ENCODE measurements around the gene GRIN1. TPM values are rescaled to one million over a fixed set of nuclear protein-coding genes. Genes with fewer than 3 reads are reported as not detected.

Gene GRIN1
- total and polyA plus RNA-seq, 2 donors (not counting 1 experiment from before 2014, with no cell fraction given), result 0.04 TPM; not detected in 1

DNA sequence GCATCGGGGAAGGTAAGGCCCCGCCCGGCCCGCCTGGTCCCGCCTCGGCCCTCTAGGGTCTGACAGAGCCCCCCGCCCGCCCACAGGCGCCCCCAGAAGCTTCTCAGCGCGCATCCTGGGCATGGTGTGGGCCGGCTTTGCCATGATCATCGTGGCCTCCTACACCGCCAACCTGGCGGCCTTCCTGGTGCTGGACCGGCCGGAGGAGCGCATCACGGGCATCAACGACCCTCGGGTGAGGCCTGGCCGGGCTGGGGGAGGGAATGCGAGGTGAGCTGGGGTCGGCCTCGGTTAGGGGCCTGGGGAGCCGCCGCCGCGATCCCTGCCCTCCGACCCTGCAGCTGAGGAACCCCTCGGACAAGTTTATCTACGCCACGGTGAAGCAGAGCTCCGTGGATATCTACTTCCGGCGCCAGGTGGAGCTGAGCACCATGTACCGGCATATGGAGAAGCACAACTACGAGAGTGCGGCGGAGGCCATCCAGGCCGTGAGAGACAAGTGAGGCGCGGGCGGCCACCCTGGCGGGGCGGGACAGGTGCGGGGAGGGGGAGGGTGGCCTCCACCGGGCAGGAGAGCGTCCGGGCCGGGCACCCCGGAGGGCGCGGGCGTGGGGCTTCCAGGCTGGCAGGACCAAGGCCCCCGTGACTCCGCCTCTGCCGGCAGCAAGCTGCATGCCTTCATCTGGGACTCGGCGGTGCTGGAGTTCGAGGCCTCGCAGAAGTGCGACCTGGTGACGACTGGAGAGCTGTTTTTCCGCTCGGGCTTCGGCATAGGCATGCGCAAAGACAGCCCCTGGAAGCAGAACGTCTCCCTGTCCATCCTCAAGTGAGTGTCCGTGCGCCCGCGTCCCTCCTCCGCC lies 23.8 kb downstream of the GRIN1 start:
- intact Hi-C loops (cut with micrococcal nuclease), result no loop called here
- POLR2A ChIA-PET, result interaction anchor here (0.6 to 0.7 kb wide), 2 partner anchors 14 to 48 kb away, joined by 3 read pairs; no protein-coding TSS in a partner anchor
- Mint-ChIP-seq H3K27me3 (peaks cover 45% of the 10 kb centered on the region), H3K4me1 (peaks cover 19% of the 10 kb centered on the region), H3K9me3 (ENCODE audit: insufficient read depth) (no peaks in the 10 kb centered on the region), H3K4me3 (peak overlapping the region; percentile 13), H3K27ac (no peak overlapping the region)
- Histone ChIP-seq H3K4me2 (replicated peaks; ENCODE audit: low read depth, low read length, poor library complexity, severe bottlenecking) (peak overlapping the region; percentile 35), H3K4me1 (ENCODE audit: control insufficient read depth in 2 of 2, insufficient read depth in 2 of 2, low read length in 2 of 2) (peaks cover 9 to 31% of the 10 kb centered on the region in 2 donors), H3K27me3 (replicated peaks in 1 of 4; ENCODE audit: control extremely low read depth in 1 of 4, control insufficient read depth in 3 of 4, insufficient read depth in 4 of 4, low read length in 3 of 4) (peaks cover 0 to 82% (median 34%) of the 10 kb centered on the region in 4 experiments), H3K27ac (ENCODE audit: low read length in 2 of 2) (no peak overlapping the region), H3K36me3 (replicated peaks in 1 of 2; ENCODE audit: control extremely low read depth in 1 of 2, control insufficient read depth in 1 of 2, extremely low read depth in 1 of 2, insufficient read depth in 2 of 2, low read length in 1 of 2) (no peaks in the 10 kb centered on the region), H3K9me3 (ENCODE audit: control extremely low read depth in 1 of 3, control insufficient read depth in 2 of 3, insufficient read depth in 1 of 3, low read length in 2 of 3) (peaks cover 0 to 27% (median 0%) of the 10 kb centered on the region in 3 donors), H3K4me3 (ENCODE audit: control extremely low read depth in 1 of 5, extremely low read depth in 1 of 5, insufficient read depth in 1 of 5, low read depth in 2 of 5, low read length in 4 of 5) (no peak overlapping the region), H3K9ac (ENCODE audit: low read length) (no peak overlapping the region), H2AFZ (ENCODE audit: insufficient read depth, low read depth, low read length, poor library complexity, severe bottlenecking) (no peak overlapping the region), H3K79me2 (ENCODE audit: control insufficient read depth, insufficient read depth, low read length) (no peaks in the 10 kb centered on the region), H4K20me1 (ENCODE audit: control insufficient read depth, insufficient read depth, low read length, poor library complexity, severe bottlenecking) (no peaks in the 10 kb centered on the region)
- ATAC-seq (ENCODE audit: low read depth) (no peak), DNase-seq (no peak)
- TF ChIP-seq EZH2 (IDR thresholded peaks at IDR 0.05; ENCODE audit: borderline replicate concordance, insufficient read depth, low read depth, low read length, poor library complexity, severe bottlenecking), result peak; percentile 17
- TF ChIP-seq, protein P1, sequence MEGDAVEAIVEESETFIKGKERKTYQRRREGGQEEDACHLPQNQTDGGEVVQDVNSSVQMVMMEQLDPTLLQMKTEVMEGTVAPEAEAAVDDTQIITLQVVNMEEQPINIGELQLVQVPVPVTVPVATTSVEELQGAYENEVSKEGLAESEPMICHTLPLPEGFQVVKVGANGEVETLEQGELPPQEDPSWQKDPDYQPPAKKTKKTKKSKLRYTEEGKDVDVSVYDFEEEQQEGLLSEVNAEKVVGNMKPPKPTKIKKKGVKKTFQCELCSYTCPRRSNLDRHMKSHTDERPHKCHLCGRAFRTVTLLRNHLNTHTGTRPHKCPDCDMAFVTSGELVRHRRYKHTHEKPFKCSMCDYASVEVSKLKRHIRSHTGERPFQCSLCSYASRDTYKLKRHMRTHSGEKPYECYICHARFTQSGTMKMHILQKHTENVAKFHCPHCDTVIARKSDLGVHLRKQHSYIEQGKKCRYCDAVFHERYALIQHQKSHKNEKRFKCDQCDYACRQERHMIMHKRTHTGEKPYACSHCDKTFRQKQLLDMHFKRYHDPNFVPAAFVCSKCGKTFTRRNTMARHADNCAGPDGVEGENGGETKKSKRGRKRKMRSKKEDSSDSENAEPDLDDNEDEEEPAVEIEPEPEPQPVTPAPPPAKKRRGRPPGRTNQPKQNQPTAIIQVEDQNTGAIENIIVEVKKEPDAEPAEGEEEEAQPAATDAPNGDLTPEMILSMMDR (IDR thresholded peaks at IDR 0.05), result no peak
- WGBS (ENCODE audit: insufficient coverage), result 32% methylated on average over 74 of the region's 74 CpGs
- CTCF ChIA-PET, result no interaction called here

GRCh38 chr9:137163365-137163715 lies 24.4 kb downstream of the GRIN1 start:
- peaks cover 14 to 34% of the 10 kb centered on the region in 2 donors for H3K4me1 ChIP-seq (ENCODE audit: control insufficient read depth in 2 of 2, insufficient read depth in 2 of 2, low read length in 2 of 2)
- H3K27me3 ChIP-seq (replicated peaks in 1 of 4; ENCODE audit: control extremely low read depth in 1 of 4, control insufficient read depth in 3 of 4, insufficient read depth in 4 of 4, low read length in 3 of 4), result peaks cover 0 to 82% (median 30%) of the 10 kb centered on the region in 4 experiments
- ATAC-seq (ENCODE audit: low read depth) (no peak), DNase-seq (no peak)
- no peaks in the 10 kb centered on the region for H3K9me3 Mint-ChIP-seq (ENCODE audit: insufficient read depth)
- POLR2A ChIA-PET, result no interaction called here
- no peak overlapping the region for H3K9ac ChIP-seq (ENCODE audit: low read length)
- H3K27ac ChIP-seq (ENCODE audit: low read length in 2 of 2), result no peak overlapping the region
- H3K4me3 Mint-ChIP-seq, result peak overlapping the region; percentile 16
- peaks cover 39% of the 10 kb centered on the region for H3K27me3 Mint-ChIP-seq
- H3K36me3 ChIP-seq (replicated peaks in 1 of 2; ENCODE audit: control extremely low read depth in 1 of 2, control insufficient read depth in 1 of 2, extremely low read depth in 1 of 2, insufficient read depth in 2 of 2, low read length in 1 of 2), result no peaks in the 10 kb centered on the region
- 61% methylated on average over 25 of the region's 26 CpGs for WGBS (ENCODE audit: insufficient coverage)
- no peak for TF ChIP-seq EZH2 (IDR thresholded peaks at IDR 0.05; ENCODE audit: borderline replicate concordance, insufficient read depth, low read depth, low read length, poor library complexity, severe bottlenecking)
- TF ChIP-seq, protein P1 (IDR thresholded peaks at IDR 0.05), result no peak
- H3K4me3 ChIP-seq (ENCODE audit: control extremely low read depth in 1 of 5, extremely low read depth in 1 of 5, insufficient read depth in 1 of 5, low read depth in 2 of 5, low read length in 4 of 5), result no peak overlapping the region
- no peaks in the 10 kb centered on the region for H3K79me2 ChIP-seq (ENCODE audit: control insufficient read depth, insufficient read depth, low read length)
- no peak overlapping the region for H2AFZ ChIP-seq (ENCODE audit: insufficient read depth, low read depth, low read length, poor library complexity, severe bottlenecking)
- H3K27ac Mint-ChIP-seq, result peak overlapping the region; percentile 20
- H3K4me1 Mint-ChIP-seq, result peaks cover 15% of the 10 kb centered on the region
- H3K9me3 ChIP-seq (ENCODE audit: control extremely low read depth in 1 of 3, control insufficient read depth in 2 of 3, insufficient read depth in 1 of 3, low read length in 2 of 3), result peaks cover 0 to 23% (median 0%) of the 10 kb centered on the region in 3 donors
- H4K20me1 ChIP-seq (ENCODE audit: control insufficient read depth, insufficient read depth, low read length, poor library complexity, severe bottlenecking), result no peaks in the 10 kb centered on the region
- peak overlapping the region; percentile 35 for H3K4me2 ChIP-seq (replicated peaks; ENCODE audit: low read depth, low read length, poor library complexity, severe bottlenecking)
- CTCF ChIA-PET, result no interaction called here
- intact Hi-C loops (cut with micrococcal nuclease), result no loop called here
